Subcutaneous adipose tissue (tissue), 4 donors: ENCODE results near the gene SEMA5B. TPM values are rescaled to one million over a fixed set of nuclear protein-coding genes. Genes with fewer than 3 reads are reported as not detected.

Experiments
- CTCF ChIP-seq: fragments of 450-650 bp; IDR thresholded peaks from one replicate; pipeline ENCODE4 v1.5.1; 2016; ENCODE audit warnings: low read depth, mild to moderate bottlenecking, control low read depth, antibody characterized with exemption, moderate library complexity
- total RNA-seq, 4 donors: library from RNA; depleted of rRNA; stranded (reverse); fragments of >200 nt; gene quantifications; one replicate each; pipeline ENCODE4 v1.1.0, GENCODE V29; 2016

The SEMA5B gene
- total RNA-seq, 4 donors from 2014 or later = 0.51 to 0.88 TPM; not detected in 2

GRCh38 chr3:122948408-122948807, 79.2 kb downstream of the SEMA5B start:
- TF ChIP-seq CTCF = no peak

DNA sequence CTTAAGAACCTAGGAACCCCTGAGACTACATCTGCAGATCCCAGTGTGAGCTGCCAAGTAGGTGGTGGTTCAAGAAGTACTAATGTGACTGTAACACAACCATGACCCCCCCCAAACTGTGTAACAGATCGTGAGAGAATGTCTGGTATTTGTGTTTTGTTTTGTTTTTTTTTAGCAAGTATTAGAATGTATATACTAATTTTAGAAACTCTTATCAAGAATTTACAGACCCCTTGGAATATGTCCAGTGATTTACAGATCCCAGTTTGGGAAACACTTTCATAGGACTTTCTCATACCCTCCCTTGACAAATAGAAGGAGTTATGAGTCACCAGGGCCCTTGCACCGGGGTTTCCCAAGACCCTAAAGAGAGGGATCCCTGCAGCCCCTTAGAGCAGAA, 79.8 kb downstream of the SEMA5B start:
- TF ChIP-seq CTCF = no peak

- TF ChIP-seq CTCF = no peak
These were observed 80.4 kb downstream of the SEMA5B start for GRCh38 chr3:122947196-122947595.

DNA sequence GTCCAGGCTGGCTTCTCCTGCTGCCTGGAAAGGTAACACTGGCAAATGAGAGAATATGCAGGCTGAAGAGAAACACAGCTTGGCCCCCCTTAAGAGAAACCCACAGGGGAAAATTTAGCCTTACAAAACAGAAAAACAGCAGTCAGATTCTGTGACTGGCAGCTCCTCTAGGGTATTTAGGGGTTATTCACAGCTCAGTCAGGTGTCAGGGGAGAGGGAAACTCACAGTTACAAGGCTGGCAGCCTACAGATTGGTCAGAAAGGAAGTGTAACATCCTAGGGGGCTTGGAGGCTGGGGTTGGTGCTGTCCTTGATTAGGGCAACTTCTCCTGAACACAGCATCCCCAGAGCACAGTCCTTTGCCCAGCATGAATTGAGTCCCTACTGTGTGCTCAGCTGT, 81.4 kb downstream of the SEMA5B start:
- no peak for TF ChIP-seq CTCF

DNA sequence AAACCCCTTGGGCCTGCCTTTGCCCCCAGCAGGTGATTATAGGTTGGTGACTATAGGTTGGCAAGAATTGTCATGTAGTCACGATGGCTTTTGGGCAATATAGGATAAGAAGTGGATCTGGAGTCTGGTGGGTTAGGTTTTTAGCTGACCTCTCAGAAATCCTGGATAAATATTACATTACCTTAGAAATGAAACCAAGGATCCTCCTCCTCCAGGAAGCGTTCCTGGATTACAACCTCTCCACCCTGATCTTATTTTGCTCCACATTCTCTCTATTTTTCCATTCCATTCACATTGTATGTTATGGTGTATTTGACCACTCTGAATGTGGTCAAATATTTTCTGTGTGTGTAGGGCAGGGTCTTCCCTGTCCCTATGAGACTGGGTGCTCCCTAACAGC, 82.3 kb downstream of the SEMA5B start:
- TF ChIP-seq CTCF = no peak

- TF ChIP-seq CTCF = no peak
These were observed 82.8 kb downstream of the SEMA5B start for GRCh38 chr3:122944671-122945161.

DNA sequence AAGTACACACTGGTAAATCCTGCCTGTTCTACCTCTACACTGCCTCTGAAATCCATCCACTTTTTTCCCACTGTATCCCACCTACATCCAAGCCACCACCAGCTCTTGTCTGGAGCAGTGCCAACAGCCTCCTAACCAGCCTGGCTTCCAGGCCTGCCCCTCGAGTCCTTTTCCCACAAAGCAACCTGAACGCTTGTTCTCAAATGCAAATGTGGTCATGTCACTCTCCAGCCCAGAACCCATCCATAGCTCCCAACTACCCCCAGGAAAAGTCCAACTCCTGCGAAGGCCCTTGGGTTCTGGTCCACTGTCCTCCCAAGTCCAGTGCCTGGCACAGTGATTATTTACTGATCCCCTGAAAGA, 83.8 kb downstream of the SEMA5B start:
- no peak for TF ChIP-seq CTCF
